Stimulated activated naive CD8-positive, alpha-beta T cell treated with anti-CD3 and anti-CD28 coated beads, Interleukin-15, Interleukin-2, amounts not matched to agents 100 U/mL and 50 U/mL, for 24 hours (primary cell): Measurements from ENCODE around the gene MMD.
"Not testable (repeated sequence)": the region's sequence is repeated elsewhere in the genome, so short reads cannot be mapped to it uniquely, and the experiment has no call there.

Source experiments
- ATAC-seq: fragments of 150-1000 bp; cut with Tn5 transposase; one replicate; pipeline ENCODE4 v1.10.0; 2021
- DNase-seq: peaks from one replicate; pipeline ENCODE4 v3.0.0; 2021

Gene MMD

GRCh38 chr17:55443904-55444303 lies 22.3 kb upstream of the MMD start:
- DNase-seq (no peak), ATAC-seq (no peak)

- DNase-seq, result no peak
- ATAC-seq, result no peak
Measured at GRCh38 chr17:55442953-55443683, 21.5 kb upstream of the MMD start.

GRCh38 chr17:55442462-55442861 lies 20.8 kb upstream of the MMD start:
- no peak for DNase-seq
- ATAC-seq, result no peak

- ATAC-seq, result no peak
- no peak for DNase-seq
Measured at GRCh38 chr17:55441544-55441943, 19.9 kb upstream of the MMD start.

GRCh38 chr17:55440391-55440790 lies 18.8 kb upstream of the MMD start:
- DNase-seq (no peak), ATAC-seq (no peak)

GRCh38 chr17:55437159-55437605 lies 15.5 kb upstream of the MMD start:
- ATAC-seq, result no peak
- DNase-seq, result no peak

- DNase-seq (no peak), ATAC-seq (peak; percentile 15)
Measured at GRCh38 chr17:55436224-55437158, 14.9 kb upstream of the MMD start.

- DNase-seq (no peak), ATAC-seq (no peak)
Measured at GRCh38 chr17:55435408-55435807, 13.8 kb upstream of the MMD start.

- DNase-seq, result no peak
- ATAC-seq, result peak; percentile 88
Measured at GRCh38 chr17:55434721-55435120, 13.1 kb upstream of the MMD start.

- DNase-seq (no peak), ATAC-seq (no peak)
Measured at GRCh38 chr17:55433629-55434422, 12.2 kb upstream of the MMD start.

- no peak for ATAC-seq
Measured at GRCh38 chr17:55433029-55433628, 11.5 kb upstream of the MMD start.

GRCh38 chr17:55432358-55433028 lies 10.9 kb upstream of the MMD start:
- peak; percentile 44 for ATAC-seq
- no peak for DNase-seq

More at GRCh38 chr17:55433029-55433628, 11.5 kb upstream of the MMD start:
- no peak for DNase-seq

GRCh38 chr17:55431914-55432313 lies 10.3 kb upstream of the MMD start:
- DNase-seq, ATAC-seq: not testable (repeated sequence)

- DNase-seq, result no peak
Measured at GRCh38 chr17:55430541-55431288, 9.1 kb upstream of the MMD start.

GRCh38 chr17:55427587-55427882 lies 5.9 kb upstream of the MMD start:
- DNase-seq, result no peak
- no peak for ATAC-seq

More at GRCh38 chr17:55430541-55431288, 9.1 kb upstream of the MMD start:
- no peak for ATAC-seq

GRCh38 chr17:55426851-55427586 lies 5.4 kb upstream of the MMD start:
- no peak for ATAC-seq
- DNase-seq, result no peak

- DNase-seq, result no peak
- ATAC-seq, result no peak
Measured at GRCh38 chr17:55424893-55425540, 3.4 kb upstream of the MMD start.

GRCh38 chr17:55423535-55423934 lies 1.9 kb upstream of the MMD start:
- DNase-seq (no peak), ATAC-seq (no peak)

- DNase-seq, ATAC-seq: not testable (repeated sequence)
Measured at GRCh38 chr17:55422828-55423164, 1.2 kb upstream of the MMD start.

- DNase-seq (peak; percentile 60), ATAC-seq (peak; percentile 15)
Measured at GRCh38 chr17:55420776-55421178, 858 bp downstream of the MMD start.
